Stimulated activated naive CD8-positive, alpha-beta T cell treated with anti-CD3 and anti-CD28 coated beads, Interleukin-15, amount 100 ng/mL, for 72 hours (primary cell): Measurements from ENCODE around the gene ENTPD3.

Experiments used
- ATAC-seq: fragments of 150-1000 bp; cut with Tn5 transposase; 2 replicates; pipeline ENCODE4 v1.10.0; 2021; ENCODE audit warnings: mild to moderate bottlenecking, moderate library complexity
- DNase-seq, 2 donors: peaks; one replicate each; pipeline ENCODE4 v3.0.0; 2021 to 2022
- H3K27ac Mint-ChIP-seq, 2 donors: one replicate each; pipeline ENCODE4 v1.8.0; 2022; ENCODE audit warnings: mild to moderate bottlenecking in 2 of 2, mixed read lengths in 2 of 2, moderate library complexity in 2 of 2
- H3K27me3 Mint-ChIP-seq: one replicate; pipeline ENCODE4 v1.8.0; 2022; ENCODE audit warnings: mixed read lengths
- H3K4me1 Mint-ChIP-seq: one replicate; pipeline ENCODE4 v1.8.0; 2022; ENCODE audit warnings: mild to moderate bottlenecking, mixed read lengths
- H3K4me3 Mint-ChIP-seq, 2 donors: one replicate each; pipeline ENCODE4 v1.8.0; 2022; ENCODE audit warnings: mild to moderate bottlenecking in 2 of 2, mixed read lengths in 2 of 2, moderate library complexity in 1 of 2
- H3K9me3 Mint-ChIP-seq, 2 donors: one replicate each; pipeline ENCODE4 v1.8.0; 2022; ENCODE audit warnings: mixed read lengths in 2 of 2

ENTPD3 gene

DNA sequence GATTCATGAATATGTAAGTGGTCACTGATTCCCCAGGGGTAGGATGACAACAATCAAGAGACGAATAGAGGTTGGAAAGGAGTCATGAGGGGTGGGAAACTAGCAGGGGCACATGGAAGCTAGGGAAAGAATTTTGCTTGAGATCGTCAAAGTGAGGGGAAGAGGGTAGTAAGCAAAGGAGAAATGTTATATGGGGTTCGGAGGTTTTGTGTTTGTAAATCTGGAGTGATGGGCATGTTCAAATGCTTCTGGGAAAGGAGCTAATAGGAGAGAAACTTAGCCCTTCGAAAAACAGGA, 78.1 kb downstream of the ENTPD3 start:
- no peak overlapping the region for H3K4me3 Mint-ChIP-seq
- H3K27ac Mint-ChIP-seq, result peak overlapping the region in 1 of 2 donors; percentile 47
- H3K27me3 Mint-ChIP-seq, result no peaks in the 10 kb centered on the region

DNA sequence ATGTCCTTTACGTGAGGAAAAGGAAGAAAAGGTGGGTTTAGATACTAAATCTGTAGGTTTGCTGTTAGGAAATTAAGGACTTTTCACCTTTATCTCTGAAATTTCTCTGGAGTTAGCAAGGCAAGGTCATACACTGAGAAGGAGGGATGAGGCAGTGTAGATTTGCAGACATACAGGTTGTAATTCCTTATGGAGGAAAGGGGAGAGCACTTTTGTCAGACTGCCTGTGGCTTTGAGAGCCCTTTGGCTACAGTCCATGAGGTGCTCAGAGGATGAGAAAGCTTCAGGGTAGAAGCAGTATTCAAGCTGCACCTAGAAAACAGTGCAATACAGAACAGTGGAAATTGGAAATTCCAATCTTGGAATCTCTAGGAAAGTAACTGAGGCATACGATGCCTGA, 78.5 kb downstream of the ENTPD3 start:
- Mint-ChIP-seq H3K4me3 (no peak overlapping the region), H3K4me1 (peaks cover 34% of the 10 kb centered on the region), H3K27ac (peak overlapping the region in 1 of 2 donors; percentile 8), H3K9me3 (no peaks in the 10 kb centered on the region), H3K27me3 (no peaks in the 10 kb centered on the region)
- ATAC-seq, result no peak
- DNase-seq, result no peak

More for the DNA sequence above, 78.1 kb downstream of the ENTPD3 start:
- ATAC-seq (no peak), DNase-seq (no peak)
- Mint-ChIP-seq H3K9me3 (no peaks in the 10 kb centered on the region), H3K4me1 (peaks cover 38% of the 10 kb centered on the region)

DNA sequence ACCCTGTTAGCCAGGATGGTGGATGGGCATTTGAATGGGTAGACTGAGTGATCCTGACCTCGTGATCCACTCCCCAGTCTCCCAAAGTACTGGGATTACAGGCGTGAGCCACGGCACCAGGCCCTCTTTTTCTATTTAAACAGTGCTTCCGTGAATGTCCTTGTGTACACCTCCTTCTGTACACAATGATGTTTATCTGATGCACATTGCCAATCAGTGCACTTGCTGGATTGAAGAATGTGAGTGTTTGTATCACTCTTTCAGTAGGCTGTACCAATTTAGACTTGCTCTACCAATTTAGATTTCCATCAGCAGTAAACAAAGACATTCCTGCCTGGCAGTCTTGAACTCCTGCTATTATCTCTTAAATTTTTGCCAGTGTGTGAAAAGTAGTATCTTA, 81.0 kb downstream of the ENTPD3 start:
- Mint-ChIP-seq H3K27ac (no peak overlapping the region), H3K27me3 (no peaks in the 10 kb centered on the region)
- ATAC-seq, result no peak

DNA sequence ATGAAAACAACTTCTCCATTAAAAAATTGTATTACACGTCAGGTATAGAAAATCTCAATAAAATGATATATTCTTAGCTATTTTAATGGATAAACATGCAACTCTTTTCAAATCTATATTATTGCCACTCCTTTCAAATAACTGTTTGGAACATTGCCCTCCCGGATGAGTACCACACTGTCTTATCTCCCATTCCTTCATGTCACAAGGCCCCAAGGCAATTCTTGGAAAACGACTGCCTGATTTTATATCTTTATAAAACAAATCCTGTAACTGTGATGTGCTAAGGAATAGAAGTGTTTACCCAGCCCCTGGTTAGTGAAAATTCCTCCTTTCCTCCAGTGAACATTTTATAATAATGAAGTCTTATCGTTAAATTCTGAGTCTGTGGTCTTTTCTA, 83.7 kb downstream of the ENTPD3 start:
- DNase-seq, result no peak
- H3K27me3 Mint-ChIP-seq, result no peaks in the 10 kb centered on the region
- H3K4me3 Mint-ChIP-seq, result no peak overlapping the region
- no peaks in the 10 kb centered on the region for H3K4me1 Mint-ChIP-seq
- no peaks in the 10 kb centered on the region for H3K9me3 Mint-ChIP-seq
- H3K27ac Mint-ChIP-seq, result no peak overlapping the region
- ATAC-seq, result no peak

More for the DNA sequence above, 81.0 kb downstream of the ENTPD3 start:
- no peak for DNase-seq
- peaks cover 20% of the 10 kb centered on the region for H3K4me1 Mint-ChIP-seq
- no peak overlapping the region for H3K4me3 Mint-ChIP-seq
- no peaks in the 10 kb centered on the region for H3K9me3 Mint-ChIP-seq

DNA sequence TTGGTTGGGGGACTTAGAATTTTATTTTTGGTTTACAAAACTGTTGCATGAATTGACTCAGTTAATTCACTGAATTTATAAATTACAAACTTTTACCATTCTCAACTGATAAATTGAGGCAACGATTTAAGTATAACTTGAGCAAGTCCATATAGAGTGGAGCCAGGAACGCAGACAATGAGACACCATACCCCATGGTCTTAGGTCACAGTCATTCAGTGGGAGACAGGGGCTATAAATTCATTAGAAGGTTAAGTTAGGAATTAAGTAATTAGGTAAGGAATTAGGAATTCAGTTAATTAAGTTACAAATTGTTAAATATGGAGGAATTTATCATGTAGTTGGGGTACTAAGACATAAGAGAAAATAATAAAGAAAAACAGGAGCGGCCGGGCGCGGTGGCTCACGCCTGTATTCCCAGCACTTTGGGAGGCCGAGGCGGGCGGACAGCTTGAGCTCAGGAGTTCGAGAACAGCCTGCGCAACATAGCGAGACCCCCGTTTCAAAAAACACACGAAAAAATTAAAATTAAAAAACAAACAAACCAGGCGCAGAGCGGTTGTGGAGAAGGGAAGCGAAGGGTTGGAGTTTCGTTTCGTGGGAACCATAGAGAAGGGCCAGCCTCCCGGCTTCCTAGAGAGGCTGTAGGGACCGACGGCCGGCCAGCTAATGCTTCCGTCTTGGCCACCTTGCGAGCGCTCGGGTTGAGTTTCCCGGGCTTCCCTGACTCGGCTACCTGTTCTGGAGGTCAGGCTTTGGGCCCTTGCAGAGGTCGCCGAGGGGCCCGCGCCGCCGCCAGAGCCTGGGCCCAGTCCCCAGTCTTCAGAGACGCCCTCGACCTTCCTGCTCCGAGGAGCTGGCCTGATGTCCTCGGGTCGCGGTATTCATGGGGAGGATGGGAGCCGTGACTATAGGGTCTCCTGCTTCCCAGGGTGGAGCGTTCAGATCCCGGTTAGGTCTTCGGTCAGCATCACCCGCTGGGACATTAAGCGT, 89.8 kb downstream of the ENTPD3 start, which contains the start of gene ZNF619:
Gene ZNF619 (plus strand): TSS at position 645 of the 993 bp plus-strand sequence. CDS start 858 bp downstream, outside the sequence.
- Mint-ChIP-seq H3K4me1 (peaks cover 21% of the 10 kb centered on the region), H3K4me3 (peak within 1 kb of the TSS; percentile 89 to 93), H3K27me3 (no peaks in the 10 kb centered on the region), H3K27ac (peak within 1 kb of the TSS; percentile 96 to 99), H3K9me3 (no peaks in the 10 kb centered on the region)
- ATAC-seq (peak; percentile 86), DNase-seq (peak; percentile 62)

DNA sequence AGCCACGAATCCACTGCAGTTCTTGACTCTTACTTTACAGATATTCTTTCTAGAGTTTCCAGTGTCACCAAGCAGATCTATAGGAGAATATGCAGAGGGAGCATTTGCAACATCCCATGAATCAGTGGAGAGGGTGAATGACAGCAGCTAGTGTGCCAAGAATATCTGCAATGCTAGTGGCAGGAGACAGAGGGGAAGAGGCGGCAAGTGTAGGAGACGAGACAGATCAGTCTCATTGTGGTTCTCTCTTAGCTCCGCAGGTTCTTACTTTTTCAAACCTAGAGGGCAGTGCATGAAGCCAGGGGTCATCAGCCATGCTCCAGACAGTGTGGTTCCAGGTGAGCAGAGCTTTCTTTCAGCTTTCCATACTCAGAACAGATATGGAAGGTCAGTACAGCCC, 90.7 kb downstream of the ENTPD3 start:
- no peak for DNase-seq
- peak overlapping the region; percentile 89 to 93 for H3K4me3 Mint-ChIP-seq
- peaks cover 28% of the 10 kb centered on the region for H3K4me1 Mint-ChIP-seq
- no peak for ATAC-seq
- peak overlapping the region; percentile 96 to 99 for H3K27ac Mint-ChIP-seq
- no peaks in the 10 kb centered on the region for H3K9me3 Mint-ChIP-seq
- H3K27me3 Mint-ChIP-seq, result no peaks in the 10 kb centered on the region
